Uterus (tissue), 2 donors: Measurements from ENCODE around the gene PPP6R2.

Source experiments
- CTCF ChIP-seq, 4 experiments: fragments of 200-600 bp in 2 of 4; fragments of 450-650 bp in 2 of 4; sonication (generic) in 2 of 4; IDR thresholded peaks; one replicate each; pipeline ENCODE4 v1.5.1; 2016 to 2019; ENCODE audit warnings: antibody characterized with exemption in 4 of 4, mild to moderate bottlenecking in 2 of 4, moderate library complexity in 1 of 4
- POLR2A ChIP-seq, 2 donors: fragments of 450-650 bp; IDR thresholded peaks; one replicate each; pipeline ENCODE4 v1.6.1; 2016; ENCODE audit warnings: antibody characterized with exemption in 2 of 2, mild to moderate bottlenecking in 1 of 2, moderate library complexity in 1 of 2

GRCh38 chr22:50440544-50441249 lies 97.6 kb downstream of the PPP6R2 start:
- TF ChIP-seq CTCF (IDR thresholded peaks at IDR 0.05) (no peak), POLR2A (IDR thresholded peaks at IDR 0.05) (no peak)
